Thyroid gland (tissue), 4 donors: ENCODE results near the gene HSPB3.
"Not testable (repeated sequence)": the region's sequence is repeated elsewhere in the genome, so short reads cannot be mapped to it uniquely, and the experiment has no call there.

Source experiments
- POLR2A ChIP-seq, 2 donors: fragments of 450-650 bp; IDR thresholded peaks; one replicate each; pipeline ENCODE4 v1.6.1; 2017; ENCODE audit warnings: antibody characterized with exemption in 2 of 2, mild to moderate bottlenecking in 2 of 2, moderate library complexity in 1 of 2
- TF ChIP-seq, protein P1 (sequence below), 6 experiments: fragments of 200-600 bp in 3 of 6; fragments of 450-650 bp in 3 of 6; sonication (generic) in 3 of 6; IDR thresholded peaks; one replicate each; pipeline ENCODE4 v1.5.1; 2016 to 2019; ENCODE audit warnings: antibody characterized with exemption in 6 of 6, mild to moderate bottlenecking in 2 of 6, inconsistent platforms in 1 of 6, moderate library complexity in 1 of 6

DNA sequence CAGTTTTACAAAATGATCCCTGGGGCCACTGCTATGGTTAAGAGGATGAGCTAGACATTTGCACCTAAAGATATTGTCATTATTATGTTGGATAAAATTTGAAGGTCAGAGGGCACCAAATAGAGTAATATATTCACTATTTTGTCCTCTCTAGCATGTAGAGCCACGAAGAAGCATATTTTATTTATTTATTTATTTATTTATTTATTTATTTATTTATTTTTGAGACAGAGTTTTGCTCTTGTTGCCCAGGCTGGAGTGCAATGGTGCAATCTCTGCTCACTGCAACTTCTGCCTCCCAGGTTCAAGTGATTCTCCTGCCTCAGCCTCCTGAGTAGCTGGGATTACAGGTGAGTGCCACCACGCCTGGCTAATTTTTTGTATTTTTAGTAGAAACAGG is 20.8 kb upstream of the HSPB3 start:
- not testable (repeated sequence) for TF ChIP-seq POLR2A (IDR thresholded peaks at IDR 0.05)
- TF ChIP-seq, protein P1, sequence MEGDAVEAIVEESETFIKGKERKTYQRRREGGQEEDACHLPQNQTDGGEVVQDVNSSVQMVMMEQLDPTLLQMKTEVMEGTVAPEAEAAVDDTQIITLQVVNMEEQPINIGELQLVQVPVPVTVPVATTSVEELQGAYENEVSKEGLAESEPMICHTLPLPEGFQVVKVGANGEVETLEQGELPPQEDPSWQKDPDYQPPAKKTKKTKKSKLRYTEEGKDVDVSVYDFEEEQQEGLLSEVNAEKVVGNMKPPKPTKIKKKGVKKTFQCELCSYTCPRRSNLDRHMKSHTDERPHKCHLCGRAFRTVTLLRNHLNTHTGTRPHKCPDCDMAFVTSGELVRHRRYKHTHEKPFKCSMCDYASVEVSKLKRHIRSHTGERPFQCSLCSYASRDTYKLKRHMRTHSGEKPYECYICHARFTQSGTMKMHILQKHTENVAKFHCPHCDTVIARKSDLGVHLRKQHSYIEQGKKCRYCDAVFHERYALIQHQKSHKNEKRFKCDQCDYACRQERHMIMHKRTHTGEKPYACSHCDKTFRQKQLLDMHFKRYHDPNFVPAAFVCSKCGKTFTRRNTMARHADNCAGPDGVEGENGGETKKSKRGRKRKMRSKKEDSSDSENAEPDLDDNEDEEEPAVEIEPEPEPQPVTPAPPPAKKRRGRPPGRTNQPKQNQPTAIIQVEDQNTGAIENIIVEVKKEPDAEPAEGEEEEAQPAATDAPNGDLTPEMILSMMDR (IDR thresholded peaks at IDR 0.05) = not testable (repeated sequence)
